Adrenal gland (tissue), 5 donors: Measurements from ENCODE around the gene PIEZO1.

Experiments used
- POLR2A ChIP-seq, 2 donors: fragments of 450-650 bp; IDR thresholded peaks; one replicate each; pipeline ENCODE4 v1.6.1; 2017; ENCODE audit warnings: antibody characterized with exemption in 2 of 2, mild to moderate bottlenecking in 2 of 2, moderate library complexity in 1 of 2
- TF ChIP-seq, protein P1 (sequence below), 6 experiments: fragments of 450-650 bp in 4 of 6; fragments of 200-600 bp in 2 of 6; sonication (generic) in 1 of 6; IDR thresholded peaks; 1 replicate in 5 of 6; 2 replicates in 1 of 6; pipeline versions ENCODE4 v1.5.1 to v1.8.0; 2016 to 2021; ENCODE audit warnings: antibody characterized with exemption in 6 of 6, mild to moderate bottlenecking in 2 of 6, moderate library complexity in 1 of 6
- donor health status: DM: no; HTN: no; CAD: no.

DNA sequence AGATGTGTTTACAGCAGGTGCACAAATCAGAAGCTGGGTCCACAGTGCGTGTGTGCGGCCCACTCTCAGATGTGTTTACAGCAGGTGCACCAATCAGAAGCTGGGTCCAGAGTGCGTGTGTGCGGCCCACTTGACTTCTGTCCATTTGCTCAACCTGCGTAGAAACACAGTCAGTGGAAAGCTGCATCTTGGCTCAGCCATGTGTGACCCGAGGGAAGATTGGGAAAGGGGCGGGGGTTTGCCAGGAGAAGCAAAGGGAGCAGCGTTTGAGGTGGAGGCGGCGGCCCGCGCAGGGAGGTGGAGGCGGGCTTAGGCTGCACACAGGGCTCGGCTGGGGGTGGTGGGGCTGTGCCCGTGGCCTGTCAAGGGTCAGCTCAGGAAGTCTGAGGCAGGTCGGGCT lies 74.5 kb downstream of the PIEZO1 start:
- TF ChIP-seq, protein P1, sequence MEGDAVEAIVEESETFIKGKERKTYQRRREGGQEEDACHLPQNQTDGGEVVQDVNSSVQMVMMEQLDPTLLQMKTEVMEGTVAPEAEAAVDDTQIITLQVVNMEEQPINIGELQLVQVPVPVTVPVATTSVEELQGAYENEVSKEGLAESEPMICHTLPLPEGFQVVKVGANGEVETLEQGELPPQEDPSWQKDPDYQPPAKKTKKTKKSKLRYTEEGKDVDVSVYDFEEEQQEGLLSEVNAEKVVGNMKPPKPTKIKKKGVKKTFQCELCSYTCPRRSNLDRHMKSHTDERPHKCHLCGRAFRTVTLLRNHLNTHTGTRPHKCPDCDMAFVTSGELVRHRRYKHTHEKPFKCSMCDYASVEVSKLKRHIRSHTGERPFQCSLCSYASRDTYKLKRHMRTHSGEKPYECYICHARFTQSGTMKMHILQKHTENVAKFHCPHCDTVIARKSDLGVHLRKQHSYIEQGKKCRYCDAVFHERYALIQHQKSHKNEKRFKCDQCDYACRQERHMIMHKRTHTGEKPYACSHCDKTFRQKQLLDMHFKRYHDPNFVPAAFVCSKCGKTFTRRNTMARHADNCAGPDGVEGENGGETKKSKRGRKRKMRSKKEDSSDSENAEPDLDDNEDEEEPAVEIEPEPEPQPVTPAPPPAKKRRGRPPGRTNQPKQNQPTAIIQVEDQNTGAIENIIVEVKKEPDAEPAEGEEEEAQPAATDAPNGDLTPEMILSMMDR (IDR thresholded peaks at IDR 0.05) = no peak
- no peak for TF ChIP-seq POLR2A (IDR thresholded peaks at IDR 0.05)
